Coronary artery (tissue), 2 donors: ENCODE data around the gene GRIK3.

Experiments
- DNase-seq: peaks from one replicate; pipeline ENCODE4 v3.0.0-alpha.2; 2017; ENCODE audit warnings: low spot score
- H3K27ac ChIP-seq, 2 donors: fragments of 200-600 bp; sonication (generic); one replicate each; pipeline ENCODE4 v1.5.1; 2016 to 2019
- H3K4me3 ChIP-seq: fragments of 200-600 bp; sonication (generic); 2 replicates; pipeline ENCODE4 v1.5.1; 2016; ENCODE audit warnings: mild to moderate bottlenecking, moderate library complexity
- CTCF ChIP-seq: fragments of 200-600 bp; sonication (generic); IDR thresholded peaks from one replicate; pipeline ENCODE4 v1.5.1; 2019; ENCODE audit warnings: antibody characterized with exemption

GRIK3 gene

GRCh38 chr1:36829961-36830360 is 204.4 kb downstream of the GRIK3 start:
- no peak overlapping the region for H3K27ac ChIP-seq
- TF ChIP-seq CTCF: no peak
- no peak for DNase-seq
- no peak overlapping the region for H3K4me3 ChIP-seq

- H3K27ac ChIP-seq: no peak overlapping the region
- TF ChIP-seq CTCF: no peak
- no peak for DNase-seq
- H3K4me3 ChIP-seq: no peak overlapping the region
Observed at GRCh38 chr1:36829066-36829465, 205.2 kb downstream of the GRIK3 start.

GRCh38 chr1:36825226-36825625 is 209.1 kb downstream of the GRIK3 start:
- H3K27ac ChIP-seq: no peak overlapping the region
- no peak overlapping the region for H3K4me3 ChIP-seq
- DNase-seq: no peak
- TF ChIP-seq CTCF: no peak

GRCh38 chr1:36824390-36824861 is 209.9 kb downstream of the GRIK3 start:
- no peak for DNase-seq
- Histone ChIP-seq H3K27ac (no peak overlapping the region), H3K4me3 (no peak overlapping the region)
- no peak for TF ChIP-seq CTCF

GRCh38 chr1:36822648-36823047 is 211.7 kb downstream of the GRIK3 start:
- Histone ChIP-seq H3K4me3 (no peak overlapping the region), H3K27ac (no peak overlapping the region)
- no peak for TF ChIP-seq CTCF
- no peak for DNase-seq

- no peak for DNase-seq
- Histone ChIP-seq H3K4me3 (no peak overlapping the region), H3K27ac (no peak overlapping the region)
- no peak for TF ChIP-seq CTCF
Observed at GRCh38 chr1:36821386-36821785, 212.9 kb downstream of the GRIK3 start.

- Histone ChIP-seq H3K4me3 (no peak overlapping the region), H3K27ac (no peak overlapping the region)
- TF ChIP-seq CTCF: no peak
- DNase-seq: no peak
Observed at GRCh38 chr1:36818771-36819170, 215.5 kb downstream of the GRIK3 start.
